ENCODE data around the gene NADK. TPM values are rescaled to one million over a fixed set of nuclear protein-coding genes. Genes with fewer than 3 reads are reported as not detected.

Gene NADK
- total RNA-seq, 4 donors from 2014 or later: 55.5 to 78.3 (median 64.1) TPM

- peaks cover 60% of the 10 kb centered on the region for H3K36me3 ChIP-seq
- WGBS: 91% methylated on average over 14 of the region's 14 CpGs
- no peaks in the 10 kb centered on the region for H3K9me3 ChIP-seq
- no peaks in the 10 kb centered on the region for H3K4me1 ChIP-seq
- no peak for DNase-seq (ENCODE audit: low spot score in 2 of 2)
- TF ChIP-seq CTCF (IDR thresholded peaks at IDR 0.05) (no peak), POLR2A (IDR thresholded peaks at IDR 0.05) (no peak), POLR2AphosphoS5 (IDR thresholded peaks at IDR 0.05) (no peak), EP300 (IDR thresholded peaks at IDR 0.05) (no peak)
- H3K27me3 ChIP-seq: no peaks in the 10 kb centered on the region
- no peak overlapping the region for H3K27ac ChIP-seq
- no peak overlapping the region for H3K4me3 ChIP-seq
Measured at GRCh38 chr1:1815606-1816281, 37.5 kb upstream of the NADK start.

GRCh38 chr1:1809489-1809888 is 31.2 kb upstream of the NADK start:
- no peak for TF ChIP-seq EP300 (IDR thresholded peaks at IDR 0.05)
- no peak overlapping the region for H3K27ac ChIP-seq
- no peaks in the 10 kb centered on the region for H3K27me3 ChIP-seq
- DNase-seq (ENCODE audit: low spot score in 2 of 2): no peak
- 87% methylated on average over 6 of the region's 6 CpGs for WGBS
- H3K4me3 ChIP-seq: no peak overlapping the region
- no peaks in the 10 kb centered on the region for H3K4me1 ChIP-seq
- no peaks in the 10 kb centered on the region for H3K9me3 ChIP-seq
- peaks cover 70% of the 10 kb centered on the region for H3K36me3 ChIP-seq

GRCh38 chr1:1808206-1808605 is 29.9 kb upstream of the NADK start:
- no peak for DNase-seq (ENCODE audit: low spot score in 2 of 2)
- WGBS: 94% methylated on average over 9 of the region's 10 CpGs
- TF ChIP-seq CTCF (IDR thresholded peaks at IDR 0.05) (no peak), EP300 (IDR thresholded peaks at IDR 0.05) (no peak), POLR2AphosphoS5 (IDR thresholded peaks at IDR 0.05) (no peak), POLR2A (IDR thresholded peaks at IDR 0.05) (no peak)
- H3K27ac ChIP-seq: no peak overlapping the region
- H3K4me3 ChIP-seq: no peak overlapping the region
- H3K36me3 ChIP-seq: peaks cover 70% of the 10 kb centered on the region
- no peaks in the 10 kb centered on the region for H3K27me3 ChIP-seq
- H3K4me1 ChIP-seq: no peaks in the 10 kb centered on the region
- H3K9me3 ChIP-seq: no peaks in the 10 kb centered on the region

DNA sequence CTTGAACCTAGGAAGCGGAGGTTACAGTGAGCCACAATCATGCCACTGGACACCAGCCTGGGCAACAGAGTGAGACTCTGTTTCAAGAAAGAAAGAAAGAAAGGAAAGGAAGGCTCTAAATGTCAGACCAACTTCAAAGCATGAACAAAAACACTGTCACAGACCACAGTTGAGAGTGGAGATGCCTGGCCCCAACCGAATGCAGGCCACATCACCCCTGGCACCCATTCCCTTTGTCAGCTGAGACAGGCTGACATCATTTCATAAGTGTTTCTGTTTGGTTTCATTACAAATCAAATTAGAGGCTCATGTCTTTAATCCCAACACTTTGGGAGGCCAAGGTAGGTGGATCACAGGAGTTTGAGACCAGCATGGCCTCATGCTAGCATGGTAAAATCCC is 28.6 kb upstream of the NADK start:
- Histone ChIP-seq H3K27me3 (no peaks in the 10 kb centered on the region), H3K9me3 (no peaks in the 10 kb centered on the region), H3K4me3 (no peak overlapping the region), H3K27ac (no peak overlapping the region), H3K36me3 (peaks cover 72% of the 10 kb centered on the region), H3K4me1 (no peaks in the 10 kb centered on the region)
- WGBS: 70% methylated on average over 2 of the region's 2 CpGs
- TF ChIP-seq POLR2A (IDR thresholded peaks at IDR 0.05) (no peak), POLR2AphosphoS5 (IDR thresholded peaks at IDR 0.05) (no peak), EP300 (IDR thresholded peaks at IDR 0.05) (no peak), CTCF (IDR thresholded peaks at IDR 0.05) (no peak)
- DNase-seq (ENCODE audit: low spot score in 2 of 2): no peak

DNA sequence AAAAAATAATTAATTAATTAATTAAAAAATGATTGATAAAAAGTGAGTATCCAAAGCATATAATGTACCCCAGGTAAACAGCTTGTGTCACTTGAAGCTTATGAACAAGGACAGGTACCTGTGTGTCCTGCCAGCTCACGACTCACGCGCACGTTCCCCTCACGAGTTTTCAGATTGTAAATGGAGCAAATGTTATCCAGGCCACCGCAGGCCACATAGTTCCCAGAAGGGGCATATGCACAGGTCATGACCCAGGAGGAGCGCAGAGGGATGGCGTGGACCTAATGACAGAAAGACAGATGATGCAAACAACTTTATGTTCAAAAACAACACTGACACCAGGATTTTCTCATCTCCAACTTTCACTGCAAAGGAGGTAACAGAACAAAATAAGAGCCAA is 26.0 kb upstream of the NADK start:
- no peak overlapping the region for H3K27ac ChIP-seq
- H3K4me3 ChIP-seq: no peak overlapping the region
- no peaks in the 10 kb centered on the region for H3K9me3 ChIP-seq
- no peaks in the 10 kb centered on the region for H3K4me1 ChIP-seq
- TF ChIP-seq CTCF (IDR thresholded peaks at IDR 0.05): no peak
- no peak for TF ChIP-seq POLR2AphosphoS5 (IDR thresholded peaks at IDR 0.05)
- no peak for TF ChIP-seq POLR2A (IDR thresholded peaks at IDR 0.05)
- TF ChIP-seq EP300 (IDR thresholded peaks at IDR 0.05): no peak
- 97% methylated on average over 8 of the region's 8 CpGs for WGBS
- no peaks in the 10 kb centered on the region for H3K27me3 ChIP-seq
- peaks cover 63% of the 10 kb centered on the region for H3K36me3 ChIP-seq
- DNase-seq (ENCODE audit: low spot score in 2 of 2): no peak

GRCh38 chr1:1802871-1803270 is 24.6 kb upstream of the NADK start:
- 92% methylated on average over 1 of the region's 1 CpG for WGBS

More at GRCh38 chr1:1802871-1803270, 24.6 kb upstream of the NADK start:
- TF ChIP-seq CTCF (IDR thresholded peaks at IDR 0.05) (no peak), POLR2AphosphoS5 (IDR thresholded peaks at IDR 0.05) (no peak), EP300 (IDR thresholded peaks at IDR 0.05) (no peak), POLR2A (IDR thresholded peaks at IDR 0.05) (no peak)
- H3K27me3 ChIP-seq: no peaks in the 10 kb centered on the region
- H3K27ac ChIP-seq: no peak overlapping the region
- no peaks in the 10 kb centered on the region for H3K9me3 ChIP-seq
- H3K4me3 ChIP-seq: no peak overlapping the region
- DNase-seq (ENCODE audit: low spot score in 2 of 2): no peak
- peaks cover 8% of the 10 kb centered on the region for H3K4me1 ChIP-seq
- H3K36me3 ChIP-seq: peaks cover 70% of the 10 kb centered on the region
